ENCODE measurements around the gene AIM2.

DNA sequence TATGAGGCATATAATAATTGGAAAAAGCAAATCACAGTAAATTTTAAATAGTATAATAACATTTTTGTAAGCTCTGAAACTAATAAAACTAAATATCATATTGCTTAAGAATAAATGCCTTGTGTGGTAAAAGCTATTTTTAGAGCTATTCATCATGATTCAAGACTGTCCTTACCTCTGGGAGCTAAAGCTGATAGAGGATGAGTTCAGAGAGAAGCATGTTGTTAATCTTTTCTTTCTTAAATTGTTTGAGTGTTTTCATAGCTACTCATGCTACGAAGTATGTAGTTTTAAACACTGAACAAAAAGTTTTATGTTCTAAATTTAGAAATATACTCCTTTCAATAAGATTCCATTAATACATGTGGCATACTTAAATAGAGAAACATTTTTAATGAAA lies 36.4 kb downstream of the AIM2 start:
- TF ChIP-seq EZH2 (IDR thresholded peaks at IDR 0.05; ENCODE audit: insufficient read depth, poor library complexity, severe bottlenecking), result no peak
- TF ChIP-seq EZH2phosphoT487 (IDR thresholded peaks at IDR 0.05; ENCODE audit: insufficient read depth, low read depth), result no peak

Data from GM23248 (cell line).